GM10248 (cell line): ENCODE measurements around the gene PRKCH.

Source experiments
- CTCF ChIA-PET: fragments of 300-600 bp; sonication (Branson Sonifier 250); formaldehyde crosslinking; extraction: SDS; loops from one replicate; lab custom pipeline; 2021; ENCODE audit warnings: antibody characterized with exemption; lab: Yijun Ruan, JAX
- POLR2A ChIA-PET: fragments of 350-650 bp; sonication (Branson Sonifier 250); formaldehyde crosslinking; extraction: SDS; loops from one replicate; lab custom pipeline; 2020; ENCODE audit warnings: antibody characterized with exemption; lab: Yijun Ruan, JAX
- DNase-seq: peaks from one replicate; pipeline ENCODE4 v3.0.0; 2012; ENCODE audit errors: extremely low spot score
- TF ChIP-seq, protein P1 (sequence below): IDR thresholded peaks from 2 replicates; pipeline ENCODE4 v1.5.1; 2012; ENCODE audit warnings: mild to moderate bottlenecking, low read depth; ENCODE audit errors: extremely low read depth, missing control alignments, control extremely low read depth

The PRKCH gene

DNA sequence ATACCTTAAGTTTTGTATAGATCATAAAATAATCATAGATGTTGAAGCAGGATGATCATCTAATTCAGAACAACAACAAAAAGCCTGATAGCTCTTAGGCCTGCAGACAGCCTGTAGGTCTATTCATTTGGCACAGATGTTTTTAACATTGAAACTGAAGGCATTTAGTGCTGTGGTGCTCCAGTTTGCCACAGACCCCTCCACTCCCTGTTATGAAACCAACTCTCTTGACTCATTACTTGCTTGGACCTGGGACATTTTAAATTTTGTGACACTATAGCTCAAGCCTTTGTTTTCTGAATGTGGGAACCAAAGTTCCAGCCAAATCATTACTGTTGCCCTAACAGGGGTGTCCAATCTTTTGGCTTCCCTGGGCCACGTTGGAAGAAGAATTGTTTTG, 9.1 kb downstream of the PRKCH start:
- TF ChIP-seq, protein P1, sequence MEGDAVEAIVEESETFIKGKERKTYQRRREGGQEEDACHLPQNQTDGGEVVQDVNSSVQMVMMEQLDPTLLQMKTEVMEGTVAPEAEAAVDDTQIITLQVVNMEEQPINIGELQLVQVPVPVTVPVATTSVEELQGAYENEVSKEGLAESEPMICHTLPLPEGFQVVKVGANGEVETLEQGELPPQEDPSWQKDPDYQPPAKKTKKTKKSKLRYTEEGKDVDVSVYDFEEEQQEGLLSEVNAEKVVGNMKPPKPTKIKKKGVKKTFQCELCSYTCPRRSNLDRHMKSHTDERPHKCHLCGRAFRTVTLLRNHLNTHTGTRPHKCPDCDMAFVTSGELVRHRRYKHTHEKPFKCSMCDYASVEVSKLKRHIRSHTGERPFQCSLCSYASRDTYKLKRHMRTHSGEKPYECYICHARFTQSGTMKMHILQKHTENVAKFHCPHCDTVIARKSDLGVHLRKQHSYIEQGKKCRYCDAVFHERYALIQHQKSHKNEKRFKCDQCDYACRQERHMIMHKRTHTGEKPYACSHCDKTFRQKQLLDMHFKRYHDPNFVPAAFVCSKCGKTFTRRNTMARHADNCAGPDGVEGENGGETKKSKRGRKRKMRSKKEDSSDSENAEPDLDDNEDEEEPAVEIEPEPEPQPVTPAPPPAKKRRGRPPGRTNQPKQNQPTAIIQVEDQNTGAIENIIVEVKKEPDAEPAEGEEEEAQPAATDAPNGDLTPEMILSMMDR: no peak
- DNase-seq: no peak
- ChIA-PET CTCF (interaction anchor here (1.0 to 2.5 kb wide), 4 partner anchors 8 to 58 kb away, joined by 3 to 12 read pairs (median 4); partner anchors contain the start of gene PRKCH), POLR2A (no interaction called here)

DNA sequence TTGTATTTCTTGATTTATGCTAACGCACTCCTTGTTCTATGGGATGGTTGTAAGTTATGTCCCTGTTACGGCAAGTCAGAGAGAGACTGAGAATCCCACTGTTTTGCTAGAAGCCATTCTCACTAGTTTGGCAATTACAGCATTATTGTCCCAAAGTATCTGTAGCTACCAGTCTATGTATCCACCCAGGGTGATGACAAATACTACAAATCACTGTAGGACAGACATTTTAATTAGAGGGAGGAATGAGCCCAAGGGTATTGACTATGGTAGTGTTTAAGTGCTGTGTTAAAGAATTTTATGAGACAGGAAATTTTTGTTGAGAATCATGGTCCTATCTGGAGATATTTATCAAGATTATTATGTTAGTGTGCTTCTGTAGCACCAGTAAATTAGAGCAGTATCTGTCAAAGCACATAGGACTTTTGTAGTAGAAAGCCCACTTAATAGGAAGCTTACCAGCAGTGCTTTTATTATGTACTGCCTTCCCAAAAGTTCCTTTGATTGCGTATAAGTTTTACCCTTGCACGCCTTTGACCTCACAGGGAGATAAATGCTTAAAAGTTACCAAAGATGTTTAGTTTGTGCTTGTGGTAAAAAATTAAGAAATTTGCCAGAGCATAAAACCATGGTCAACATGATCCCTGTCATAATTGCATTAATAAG, 10.7 kb downstream of the PRKCH start:
- no peak for DNase-seq
- TF ChIP-seq, protein P1: no peak
- ChIA-PET CTCF (interaction anchor here (0.7 to 2.5 kb wide), 4 partner anchors 9 to 505 kb away, joined by 3 to 12 read pairs (median 3); partner anchors contain the start of gene PRKCH), POLR2A (no interaction called here)

DNA sequence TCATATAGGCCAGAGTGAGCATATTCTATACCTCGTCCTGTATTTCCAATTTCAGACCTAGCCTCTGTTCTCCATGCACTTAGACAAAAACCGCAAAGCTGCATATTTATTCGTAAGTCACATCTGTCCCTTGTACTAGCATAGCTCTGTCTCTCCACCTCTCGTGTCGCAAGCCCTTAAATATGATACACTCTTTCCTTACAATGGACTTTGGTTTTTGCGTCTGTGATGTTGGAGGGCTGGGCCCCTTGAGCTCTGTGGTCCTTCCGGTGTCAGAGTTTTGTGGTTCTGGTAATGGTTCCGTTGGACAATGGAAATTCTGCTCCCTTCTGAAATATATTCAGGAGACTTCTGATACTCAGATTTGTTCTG, 11.3 kb downstream of the PRKCH start:
- TF ChIP-seq, protein P1: no peak
- ChIA-PET CTCF (interaction anchor here (0.9 to 2.5 kb wide), 3 partner anchors 10 to 128 kb away, joined by 3 to 12 read pairs (median 3); partner anchors contain the start of gene PRKCH), POLR2A (no interaction called here)
- no peak for DNase-seq

DNA sequence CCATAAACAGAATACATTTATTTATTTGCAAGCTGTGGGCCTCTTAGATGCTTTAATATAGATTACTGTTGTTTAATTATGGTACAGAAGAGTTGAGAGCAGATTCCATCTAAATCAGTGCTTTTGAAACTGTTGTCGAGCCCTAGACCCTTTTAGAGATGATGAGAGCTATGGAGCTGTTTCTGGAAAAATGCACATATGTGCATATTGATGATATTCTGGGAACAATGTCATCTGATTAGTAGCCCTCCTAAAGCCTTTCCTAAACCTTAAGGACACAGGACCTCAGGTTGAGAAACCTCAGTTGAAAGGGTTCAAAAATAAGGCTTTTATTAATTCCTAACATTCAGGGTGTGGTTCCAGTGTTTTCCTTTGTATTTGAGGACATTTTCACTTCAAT, 11.7 kb downstream of the PRKCH start:
- TF ChIP-seq, protein P1: no peak
- ChIA-PET CTCF (interaction anchor here (0.9 to 2.5 kb wide), 4 partner anchors 10 to 128 kb away, joined by 3 to 12 read pairs (median 4); partner anchors contain the start of gene PRKCH), POLR2A (no interaction called here)
- no peak for DNase-seq

DNA sequence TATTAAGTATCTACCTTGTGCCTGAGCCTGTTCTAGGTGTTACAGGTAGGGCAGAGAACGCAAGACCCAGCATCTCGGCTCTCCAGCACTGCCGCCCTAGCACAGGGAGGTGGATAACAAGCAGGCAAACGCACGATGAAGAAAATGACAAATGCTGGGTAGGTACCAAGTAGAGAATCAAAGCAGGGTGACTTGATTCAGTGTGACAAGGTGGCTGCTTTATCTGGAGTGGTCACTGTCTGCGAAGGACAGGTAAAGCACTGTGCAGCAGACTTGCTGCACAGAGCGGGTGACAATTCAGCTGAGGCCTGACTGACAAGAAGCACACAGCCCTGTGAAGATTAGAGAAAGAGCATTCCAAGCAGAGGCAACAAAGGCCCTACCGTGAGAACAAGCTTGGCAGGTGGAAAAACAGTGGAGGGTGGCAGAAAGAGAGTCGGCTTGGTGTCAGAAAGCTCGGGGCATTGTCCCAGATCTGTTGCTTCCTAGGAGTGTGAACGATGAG, 12.9 kb downstream of the PRKCH start:
- TF ChIP-seq, protein P1: no peak
- CTCF ChIA-PET: interaction anchor here (1.7 kb wide), 2 partner anchors 12 to 26 kb away, joined by 4 to 5 read pairs; no protein-coding TSS in a partner anchor
- POLR2A ChIA-PET: no interaction called here
- DNase-seq: no peak

DNA sequence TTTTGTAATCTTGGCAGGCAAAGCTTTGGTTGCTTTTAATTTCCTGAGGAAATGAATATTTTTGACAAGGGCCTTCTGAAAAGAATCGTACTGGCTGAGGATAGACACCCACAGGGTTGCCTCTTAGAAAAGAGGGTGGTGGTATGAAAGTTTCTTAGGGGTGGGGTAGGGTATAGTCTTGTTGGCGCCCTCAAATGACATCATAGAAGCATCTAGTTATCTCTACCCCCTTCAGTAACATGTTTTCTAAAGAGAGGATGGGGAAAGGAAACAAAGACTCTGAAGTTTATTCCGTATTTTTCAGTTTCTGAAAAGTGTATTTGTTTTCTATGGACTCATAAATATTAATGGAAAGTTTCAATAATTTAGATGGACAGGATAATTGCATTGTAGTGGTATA, 13.7 kb downstream of the PRKCH start:
- ChIA-PET CTCF (interaction anchor here (1.7 kb wide), 1 partner anchor 13 kb away, joined by 5 read pairs; no protein-coding TSS in a partner anchor), POLR2A (no interaction called here)
- TF ChIP-seq, protein P1: no peak
- DNase-seq: no peak
